Thoracic aorta endothelial cell (primary cell): ENCODE measurements around the gene TRIM67. TPM values are rescaled to one million over a fixed set of nuclear protein-coding genes. Genes with fewer than 3 reads are reported as not detected.

Source experiments
- total RNA-seq: library from RNA; depleted of rRNA; stranded (reverse); fragments of >200 nt; gene quantifications from 2 replicates; pipeline ENCODE4 v1.2.3, GENCODE V29; 2012

The TRIM67 gene
- total RNA-seq, result not detected in 2 replicates

GRCh38 chr1:231161667-231162296 lies at the start of gene TRIM67:
Gene TRIM67, plus strand, starts transcription at chr1:231162058. Its CDS starts 912 bp downstream, at chr1:231162970.

DNA sequence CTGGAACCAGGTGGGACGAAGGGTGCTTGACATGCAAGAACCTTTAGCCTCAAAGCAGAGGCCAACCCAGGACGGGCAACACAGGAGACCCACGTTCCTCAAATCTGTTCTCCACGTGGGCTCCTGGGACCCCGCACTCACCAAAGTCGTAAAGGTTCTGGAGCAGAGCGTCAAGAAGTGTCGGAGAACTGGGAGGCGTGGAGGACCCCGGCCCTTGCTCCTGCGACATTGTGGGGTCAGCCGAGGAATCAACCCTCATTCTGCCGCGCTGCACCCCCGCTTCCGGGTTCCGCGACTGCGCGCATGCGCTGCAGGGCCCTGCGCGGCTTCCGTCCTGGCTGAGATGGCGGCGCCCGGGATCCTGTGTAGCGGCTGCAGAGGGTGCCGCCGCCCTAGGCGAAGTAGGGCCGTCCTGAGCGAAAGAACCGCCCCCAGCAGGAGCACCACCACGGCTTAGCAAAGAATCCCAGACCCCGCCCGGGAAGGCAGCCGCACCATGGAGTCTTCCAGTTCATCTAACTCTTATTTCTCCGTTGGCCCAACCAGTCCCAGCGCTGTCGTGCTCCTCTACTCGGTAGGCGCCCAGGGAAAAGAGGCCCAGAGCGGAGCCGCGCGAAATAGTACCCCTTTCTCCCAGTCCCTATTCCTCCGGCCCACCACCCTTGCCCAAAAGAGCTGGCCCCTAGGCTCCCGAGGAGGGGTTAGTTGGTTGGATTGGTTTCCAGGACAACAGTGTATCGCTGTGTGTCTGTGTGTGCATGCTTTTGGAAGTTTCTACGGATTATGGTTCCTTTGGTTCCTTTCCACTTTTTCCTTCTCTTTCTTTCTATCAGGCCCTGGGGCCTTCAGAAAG lies 79.3 kb downstream of the TRIM67 start, which contains the start of gene GNPAT:
TSS of gene GNPAT (plus strand) at position 330 of the 853 bp plus-strand sequence. CDS start at position 497, 167 bp downstream.

Other genes with a start within 250 kb of the TRIM67 start
- 23.5 and 33.6 TPM in 2 replicates for gene TTC13, start 183.2 kb upstream of the TRIM67 start, total RNA-seq
- gene ARV1, start 183.0 kb upstream of the TRIM67 start, total RNA-seq, result 17.8 and 20.1 TPM in 2 replicates
- 12.1 and 16.4 TPM in 2 replicates for gene FAM89A, start 121.8 kb upstream of the TRIM67 start, total RNA-seq
- 69.0 and 81.2 TPM in 2 replicates for gene GNPAT, start 79.2 kb downstream of the TRIM67 start, total RNA-seq
- gene EXOC8, start 175.8 kb downstream of the TRIM67 start, total RNA-seq, result 29.7 and 31.1 TPM in 2 replicates
- 28.4 and 30.5 TPM in 2 replicates for gene SPRTN, start 176.2 kb downstream of the TRIM67 start, total RNA-seq